ENCODE data around the gene ZNF385C.

DNA sequence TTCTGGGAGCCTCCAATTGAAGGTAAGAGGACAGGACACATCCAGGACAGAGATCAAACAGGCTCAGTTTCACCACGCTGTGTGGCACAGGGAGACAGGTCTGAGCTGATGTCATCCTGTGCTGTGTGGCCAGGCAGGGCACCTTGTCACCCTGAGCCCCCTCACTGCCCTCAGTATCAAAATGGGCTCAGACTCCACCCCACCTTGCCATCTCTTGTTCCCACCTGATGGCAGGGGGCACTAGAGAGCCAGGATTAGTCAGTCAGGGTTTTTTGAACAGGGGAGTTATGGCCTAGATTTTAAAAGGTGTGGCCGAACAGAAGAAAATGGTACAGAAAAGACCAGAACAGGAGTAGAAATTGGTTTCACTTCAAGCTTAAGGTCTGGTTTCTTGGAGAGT lies 20.3 kb upstream of the ZNF385C start:
- TF ChIP-seq ZNF263 (CRISPR knock-in tag; IDR thresholded peaks at IDR 0.05; ENCODE audit: low read depth) (no peak), NFE2L1 (CRISPR knock-in tag; IDR thresholded peaks at IDR 0.05) (no peak), FOXJ3 (CRISPR knock-in tag; IDR thresholded peaks at IDR 0.05; ENCODE audit: borderline replicate concordance) (no peak), HMGA2 (CRISPR knock-in tag; IDR thresholded peaks at IDR 0.05) (no peak), CREB1 (CRISPR knock-in tag; IDR thresholded peaks at IDR 0.05) (no peak)
- TF ChIP-seq, protein P1, sequence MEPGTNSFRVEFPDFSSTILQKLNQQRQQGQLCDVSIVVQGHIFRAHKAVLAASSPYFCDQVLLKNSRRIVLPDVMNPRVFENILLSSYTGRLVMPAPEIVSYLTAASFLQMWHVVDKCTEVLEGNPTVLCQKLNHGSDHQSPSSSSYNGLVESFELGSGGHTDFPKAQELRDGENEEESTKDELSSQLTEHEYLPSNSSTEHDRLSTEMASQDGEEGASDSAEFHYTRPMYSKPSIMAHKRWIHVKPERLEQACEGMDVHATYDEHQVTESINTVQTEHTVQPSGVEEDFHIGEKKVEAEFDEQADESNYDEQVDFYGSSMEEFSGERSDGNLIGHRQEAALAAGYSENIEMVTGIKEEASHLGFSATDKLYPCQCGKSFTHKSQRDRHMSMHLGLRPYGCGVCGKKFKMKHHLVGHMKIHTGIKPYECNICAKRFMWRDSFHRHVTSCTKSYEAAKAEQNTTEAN (CRISPR knock-in tag; IDR thresholded peaks at IDR 0.05) = no peak
- TF ChIP-seq, protein P2, sequence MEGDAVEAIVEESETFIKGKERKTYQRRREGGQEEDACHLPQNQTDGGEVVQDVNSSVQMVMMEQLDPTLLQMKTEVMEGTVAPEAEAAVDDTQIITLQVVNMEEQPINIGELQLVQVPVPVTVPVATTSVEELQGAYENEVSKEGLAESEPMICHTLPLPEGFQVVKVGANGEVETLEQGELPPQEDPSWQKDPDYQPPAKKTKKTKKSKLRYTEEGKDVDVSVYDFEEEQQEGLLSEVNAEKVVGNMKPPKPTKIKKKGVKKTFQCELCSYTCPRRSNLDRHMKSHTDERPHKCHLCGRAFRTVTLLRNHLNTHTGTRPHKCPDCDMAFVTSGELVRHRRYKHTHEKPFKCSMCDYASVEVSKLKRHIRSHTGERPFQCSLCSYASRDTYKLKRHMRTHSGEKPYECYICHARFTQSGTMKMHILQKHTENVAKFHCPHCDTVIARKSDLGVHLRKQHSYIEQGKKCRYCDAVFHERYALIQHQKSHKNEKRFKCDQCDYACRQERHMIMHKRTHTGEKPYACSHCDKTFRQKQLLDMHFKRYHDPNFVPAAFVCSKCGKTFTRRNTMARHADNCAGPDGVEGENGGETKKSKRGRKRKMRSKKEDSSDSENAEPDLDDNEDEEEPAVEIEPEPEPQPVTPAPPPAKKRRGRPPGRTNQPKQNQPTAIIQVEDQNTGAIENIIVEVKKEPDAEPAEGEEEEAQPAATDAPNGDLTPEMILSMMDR (IDR thresholded peaks at IDR 0.05) = peak; percentile 33; the same call in 1 of the 2 replicates
- TF ChIP-seq, protein P3, sequence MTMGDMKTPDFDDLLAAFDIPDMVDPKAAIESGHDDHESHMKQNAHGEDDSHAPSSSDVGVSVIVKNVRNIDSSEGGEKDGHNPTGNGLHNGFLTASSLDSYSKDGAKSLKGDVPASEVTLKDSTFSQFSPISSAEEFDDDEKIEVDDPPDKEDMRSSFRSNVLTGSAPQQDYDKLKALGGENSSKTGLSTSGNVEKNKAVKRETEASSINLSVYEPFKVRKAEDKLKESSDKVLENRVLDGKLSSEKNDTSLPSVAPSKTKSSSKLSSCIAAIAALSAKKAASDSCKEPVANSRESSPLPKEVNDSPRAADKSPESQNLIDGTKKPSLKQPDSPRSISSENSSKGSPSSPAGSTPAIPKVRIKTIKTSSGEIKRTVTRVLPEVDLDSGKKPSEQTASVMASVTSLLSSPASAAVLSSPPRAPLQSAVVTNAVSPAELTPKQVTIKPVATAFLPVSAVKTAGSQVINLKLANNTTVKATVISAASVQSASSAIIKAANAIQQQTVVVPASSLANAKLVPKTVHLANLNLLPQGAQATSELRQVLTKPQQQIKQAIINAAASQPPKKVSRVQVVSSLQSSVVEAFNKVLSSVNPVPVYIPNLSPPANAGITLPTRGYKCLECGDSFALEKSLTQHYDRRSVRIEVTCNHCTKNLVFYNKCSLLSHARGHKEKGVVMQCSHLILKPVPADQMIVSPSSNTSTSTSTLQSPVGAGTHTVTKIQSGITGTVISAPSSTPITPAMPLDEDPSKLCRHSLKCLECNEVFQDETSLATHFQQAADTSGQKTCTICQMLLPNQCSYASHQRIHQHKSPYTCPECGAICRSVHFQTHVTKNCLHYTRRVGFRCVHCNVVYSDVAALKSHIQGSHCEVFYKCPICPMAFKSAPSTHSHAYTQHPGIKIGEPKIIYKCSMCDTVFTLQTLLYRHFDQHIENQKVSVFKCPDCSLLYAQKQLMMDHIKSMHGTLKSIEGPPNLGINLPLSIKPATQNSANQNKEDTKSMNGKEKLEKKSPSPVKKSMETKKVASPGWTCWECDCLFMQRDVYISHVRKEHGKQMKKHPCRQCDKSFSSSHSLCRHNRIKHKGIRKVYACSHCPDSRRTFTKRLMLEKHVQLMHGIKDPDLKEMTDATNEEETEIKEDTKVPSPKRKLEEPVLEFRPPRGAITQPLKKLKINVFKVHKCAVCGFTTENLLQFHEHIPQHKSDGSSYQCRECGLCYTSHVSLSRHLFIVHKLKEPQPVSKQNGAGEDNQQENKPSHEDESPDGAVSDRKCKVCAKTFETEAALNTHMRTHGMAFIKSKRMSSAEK (CRISPR knock-in tag; IDR thresholded peaks at IDR 0.05; ENCODE audit: borderline replicate concordance) = no peak
